DMS79 (cell line): ENCODE data around the gene FAM83F.

Experiments used
- DNase-seq: peaks from one replicate; lab custom pipeline; 2025; lab: John Stamatoyannopoulos, UW

The FAM83F gene

DNA sequence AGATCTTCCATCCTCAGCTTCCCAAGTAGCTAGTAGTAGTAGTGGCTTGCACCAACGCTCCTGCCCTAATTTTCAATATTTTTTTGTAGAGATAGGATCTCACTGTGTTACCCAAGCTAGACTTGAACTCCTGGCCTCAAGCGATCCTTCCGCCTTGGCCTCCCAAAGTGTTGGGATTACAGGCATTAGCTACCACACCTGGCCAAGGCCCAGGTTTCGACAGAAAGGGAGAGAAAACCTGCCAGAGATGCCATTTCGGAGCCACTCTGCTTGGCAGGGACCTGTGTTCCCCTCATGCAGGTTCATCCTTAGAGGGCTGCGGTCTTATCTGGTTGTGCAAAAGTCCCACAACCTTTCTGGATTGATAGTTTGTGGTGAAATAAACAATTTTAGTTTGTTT, 41.4 kb downstream of the FAM83F start:
- DNase-seq: no peak

DNA sequence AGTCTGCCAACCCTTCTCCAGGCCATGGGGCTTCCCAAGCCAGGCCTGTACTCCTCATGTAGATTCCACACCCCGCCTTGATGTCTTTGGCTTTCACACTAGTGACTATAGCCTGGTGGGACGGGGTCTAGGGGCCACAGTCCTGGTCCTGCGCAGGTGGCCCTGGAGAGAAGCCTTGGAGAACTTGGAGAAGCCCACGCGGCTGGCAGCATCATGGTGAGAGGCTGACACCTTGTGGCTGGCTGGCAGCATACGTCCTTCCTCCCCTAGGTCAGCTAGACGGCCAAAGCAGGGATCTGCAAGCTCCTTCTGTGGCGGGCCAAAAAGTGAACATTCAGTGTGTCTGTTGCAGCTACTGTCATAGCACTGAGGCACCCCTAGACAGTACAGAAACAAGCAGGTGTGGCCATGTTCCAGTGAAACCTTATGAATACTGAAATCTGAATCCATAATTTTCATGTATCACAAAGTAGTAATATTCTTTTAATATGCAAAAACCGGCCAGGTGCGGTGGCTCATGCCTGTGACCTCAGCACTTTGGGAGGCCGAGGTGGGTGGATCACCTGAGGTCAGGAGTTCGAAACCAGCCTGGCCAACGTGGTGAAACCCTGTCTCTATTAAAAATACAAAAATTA, 42.0 kb downstream of the FAM83F start:
- DNase-seq: no peak

DNA sequence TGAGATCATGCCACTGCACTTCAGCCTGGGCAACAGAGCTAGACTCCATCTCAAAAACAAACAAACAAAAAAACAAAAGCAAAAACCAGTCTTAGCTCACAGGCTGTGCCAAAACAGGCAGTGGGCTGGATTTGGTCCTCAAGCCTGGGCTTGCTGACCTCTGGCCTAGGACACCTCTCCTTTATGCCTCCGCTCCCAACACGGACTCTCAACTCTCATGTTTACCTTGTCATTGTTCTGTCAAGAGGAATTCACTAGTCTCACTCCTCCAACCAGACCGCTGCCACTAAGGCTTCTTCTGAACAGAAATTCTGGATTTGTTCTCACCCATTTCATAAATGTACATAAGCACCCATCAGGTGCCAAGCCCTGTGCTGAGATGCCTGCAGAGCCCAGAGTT, 42.6 kb downstream of the FAM83F start:
- DNase-seq: no peak

DNA sequence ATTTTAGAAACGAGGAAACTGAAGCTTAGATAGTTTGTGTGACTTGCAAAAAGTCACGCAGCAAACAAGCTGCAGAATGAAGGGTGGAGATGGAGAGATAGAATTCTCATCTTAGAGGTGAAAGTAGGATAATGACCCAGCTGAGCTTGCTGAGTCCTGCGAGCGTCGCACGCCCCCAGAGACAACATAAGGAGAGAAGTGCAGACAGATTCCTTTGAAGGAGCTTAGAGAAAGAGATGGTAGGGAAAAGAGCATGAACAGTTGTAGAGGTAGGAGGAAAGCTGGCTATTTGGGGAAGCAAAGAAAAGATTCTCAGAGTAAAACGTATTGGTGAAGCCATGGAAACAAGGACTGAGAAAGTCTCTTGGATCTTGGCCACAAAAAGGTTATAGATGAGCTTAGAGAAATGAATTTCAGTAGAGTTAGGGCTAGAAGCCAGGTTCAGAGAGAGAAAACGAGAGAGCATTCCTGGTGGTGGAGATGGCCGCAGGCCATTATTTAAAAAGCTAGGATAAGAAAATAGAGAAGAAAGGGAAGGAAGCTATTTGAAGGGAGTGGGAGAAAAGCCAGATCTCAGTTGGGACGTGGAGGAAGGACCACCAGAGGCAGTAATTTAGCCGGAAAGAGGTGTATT, 44.8 kb downstream of the FAM83F start:
- no peak for DNase-seq

DNA sequence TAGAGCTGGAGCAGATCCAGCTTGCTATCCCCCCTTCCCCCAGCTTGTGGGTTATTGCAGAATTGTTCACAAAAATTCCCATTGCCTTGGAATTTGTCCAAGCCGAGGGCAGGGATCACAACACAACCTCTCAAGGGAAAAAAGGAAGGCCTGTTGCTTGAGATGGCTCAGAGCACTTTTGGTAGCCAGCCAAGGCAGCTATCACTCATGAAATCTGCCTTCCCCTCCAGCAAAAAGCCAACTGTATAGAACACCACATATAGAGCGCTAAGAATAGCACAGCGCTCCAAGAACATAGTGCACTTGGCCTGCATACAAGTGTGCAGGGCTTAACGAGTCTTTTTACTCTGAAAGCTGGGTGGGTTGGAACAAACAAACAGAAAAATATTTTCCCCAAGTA, 46.2 kb downstream of the FAM83F start:
- peak; percentile 59 for DNase-seq

DNA sequence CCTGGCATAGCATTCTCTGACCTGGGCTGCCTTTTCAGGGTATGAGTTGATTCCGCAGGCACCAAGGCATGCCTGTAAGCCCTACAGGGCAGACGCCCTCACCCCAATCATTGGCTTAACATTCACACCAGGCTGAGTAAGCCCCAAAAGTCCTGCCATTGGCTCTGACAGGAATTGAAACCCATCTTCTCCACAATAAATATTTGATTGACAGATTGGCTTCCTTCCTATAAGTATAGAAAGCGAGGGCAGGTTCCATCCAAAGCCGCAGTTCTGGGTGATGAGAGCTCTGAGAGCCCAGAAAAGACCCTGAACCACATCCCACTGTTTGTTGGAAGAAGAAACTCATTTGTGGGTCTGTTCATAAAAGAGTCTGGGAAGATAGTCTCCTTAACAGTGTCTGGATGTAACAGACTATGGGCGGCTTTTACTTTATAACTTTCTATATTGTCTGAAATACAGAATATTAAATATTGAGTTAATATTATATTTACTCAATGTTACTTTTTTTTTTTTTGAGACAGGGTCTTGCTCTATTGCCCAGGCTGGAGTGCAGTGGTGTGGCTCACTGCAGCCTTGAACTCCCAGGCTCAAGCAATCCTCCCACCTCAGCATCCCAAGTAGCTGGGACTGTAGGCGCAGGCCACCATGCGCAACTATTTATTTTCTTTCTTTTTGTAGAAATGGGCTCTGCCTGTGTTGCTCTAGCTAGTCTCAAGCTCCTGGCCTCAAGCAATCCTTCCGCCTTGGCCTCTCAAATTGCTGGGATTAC, 46.8 kb downstream of the FAM83F start:
- no peak for DNase-seq

DNA sequence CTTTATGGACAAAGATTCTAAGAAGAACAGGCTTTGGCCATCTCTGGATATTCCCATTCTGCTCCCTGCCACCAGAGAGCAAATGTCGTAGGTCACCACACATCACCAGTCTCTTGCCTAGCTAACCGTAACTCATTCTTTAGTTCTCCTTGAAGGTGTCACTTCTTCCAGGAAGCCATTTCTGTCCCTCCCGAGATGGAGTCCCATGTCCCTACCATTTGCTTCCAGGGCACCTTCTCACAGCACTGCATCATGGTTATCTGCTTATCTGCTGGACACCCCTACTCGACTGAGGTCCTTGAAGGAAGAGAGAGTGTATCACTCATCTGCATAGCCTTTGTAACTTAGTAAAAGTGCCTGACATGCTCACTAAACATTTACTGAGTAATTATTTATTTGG, 47.6 kb downstream of the FAM83F start:
- DNase-seq: no peak

DNA sequence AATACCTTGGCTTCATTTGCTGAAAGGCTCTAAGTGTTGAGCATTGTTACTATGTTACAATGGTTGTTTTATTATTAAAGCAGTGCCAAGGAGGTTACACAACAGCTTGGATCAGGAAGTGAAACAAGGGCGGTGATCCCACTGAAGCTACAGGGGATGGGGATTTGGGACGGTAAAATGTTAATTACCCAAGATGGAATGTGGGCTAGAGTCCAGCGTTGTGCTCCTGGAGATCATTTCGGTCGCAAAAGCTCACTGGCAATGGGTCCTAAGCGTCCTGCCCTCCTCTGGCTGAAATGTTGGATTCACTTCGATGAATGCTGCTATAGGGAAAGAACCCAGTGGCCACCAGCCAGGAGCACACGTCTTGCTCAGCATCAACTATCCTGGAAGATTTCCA, 48.3 kb downstream of the FAM83F start:
- DNase-seq: peak; percentile 78

DNA sequence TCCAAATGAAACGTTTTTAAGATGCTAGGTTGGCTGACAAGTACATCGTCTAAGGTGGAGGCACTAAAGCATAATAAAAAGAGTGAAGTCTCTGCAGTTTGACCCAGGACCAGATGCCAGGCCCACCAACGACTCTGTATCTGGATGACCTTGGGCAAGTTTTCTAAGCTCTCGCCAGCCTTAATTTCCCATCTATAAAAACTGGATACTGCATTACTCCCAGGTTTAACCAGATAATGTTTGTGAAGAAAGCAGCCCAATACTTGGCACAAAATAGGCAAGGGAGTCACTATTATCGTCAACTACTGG, 49.0 kb downstream of the FAM83F start:
- DNase-seq: no peak

DNA sequence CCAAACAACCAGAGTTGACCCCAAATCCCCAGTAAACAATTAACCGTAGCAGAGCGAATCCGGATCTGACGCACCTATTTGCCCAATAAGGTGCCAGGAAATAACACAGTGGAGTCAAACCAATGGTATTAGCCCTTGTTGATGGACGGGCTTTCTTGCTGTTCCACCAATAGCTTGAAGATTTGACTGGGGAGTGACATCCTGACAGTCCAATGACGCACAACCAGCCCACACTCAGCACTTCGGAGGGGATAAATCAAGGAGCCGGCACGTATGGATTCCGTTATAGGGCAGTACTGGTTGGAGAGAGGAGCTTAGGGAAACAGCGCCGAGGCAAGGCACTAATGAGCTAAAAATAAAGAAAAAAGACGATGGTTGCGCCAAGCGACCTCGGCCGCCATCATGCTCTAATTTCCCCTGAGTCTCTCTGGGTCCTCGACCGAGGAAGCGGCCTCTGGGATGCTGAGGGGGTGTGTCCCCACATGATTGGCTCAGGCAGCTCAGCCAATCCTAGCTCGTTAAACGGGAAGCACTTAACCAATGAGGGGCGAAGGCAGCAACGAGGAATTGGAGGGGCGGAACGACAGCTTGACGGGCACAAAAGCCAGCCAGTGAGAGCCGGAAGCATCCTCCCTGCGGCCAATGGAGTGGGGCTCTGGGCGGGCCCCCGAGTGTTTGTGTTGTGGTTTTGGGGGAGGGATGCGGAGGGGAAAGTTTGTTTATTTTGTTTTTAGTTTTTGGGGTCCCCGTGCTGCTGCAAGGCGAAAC, 49.5 kb downstream of the FAM83F start:
- peak; percentile 82 for DNase-seq

DNA sequence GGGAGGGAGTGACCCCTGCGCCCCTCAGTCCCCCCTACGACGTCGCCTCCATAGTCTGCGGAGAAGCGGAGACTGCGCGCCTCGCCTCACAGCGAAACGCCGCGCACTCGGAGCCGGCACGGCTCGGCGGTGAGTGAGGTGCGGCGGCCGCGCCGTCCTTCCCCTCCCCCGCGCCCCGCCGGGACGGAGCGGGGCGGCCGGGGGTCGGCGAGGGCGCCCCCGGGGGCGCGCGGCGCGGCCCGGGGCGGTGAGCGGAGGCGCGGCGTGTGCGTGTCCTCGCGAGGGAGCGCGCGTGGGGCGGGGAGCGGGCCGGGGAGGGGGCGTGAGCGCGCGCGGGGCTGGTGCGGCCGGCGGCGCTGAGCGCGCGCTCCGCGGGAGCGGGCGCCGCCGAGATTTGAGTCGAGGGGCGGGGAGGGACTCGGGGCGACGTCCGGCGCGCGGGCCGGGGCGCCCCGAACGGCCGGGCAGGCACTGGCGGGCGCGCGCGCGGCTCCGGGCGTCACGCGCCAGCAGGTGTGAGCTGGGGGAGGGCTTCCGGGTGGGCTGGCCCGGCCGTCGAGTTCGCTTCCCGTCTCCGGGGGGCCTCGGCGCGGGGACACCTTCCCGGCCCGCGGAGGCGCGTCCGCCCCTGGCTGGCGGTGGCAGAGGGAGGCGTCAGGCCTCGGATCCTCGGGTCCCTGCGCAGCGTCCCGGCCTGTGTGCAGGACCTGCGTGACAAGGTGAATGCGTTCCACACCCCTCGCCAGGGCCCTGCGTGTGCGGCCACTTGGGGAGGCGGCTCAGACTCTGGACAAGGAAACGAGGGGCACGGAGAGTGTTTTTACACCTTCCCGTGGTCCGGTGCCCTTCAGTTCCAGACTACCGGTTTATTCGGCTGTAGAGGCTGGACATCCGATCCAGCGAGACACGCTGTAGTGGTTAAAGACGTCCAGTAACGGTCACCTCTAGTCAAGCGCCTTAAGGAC, 50.4 kb downstream of the FAM83F start:
- no peak for DNase-seq

DNA sequence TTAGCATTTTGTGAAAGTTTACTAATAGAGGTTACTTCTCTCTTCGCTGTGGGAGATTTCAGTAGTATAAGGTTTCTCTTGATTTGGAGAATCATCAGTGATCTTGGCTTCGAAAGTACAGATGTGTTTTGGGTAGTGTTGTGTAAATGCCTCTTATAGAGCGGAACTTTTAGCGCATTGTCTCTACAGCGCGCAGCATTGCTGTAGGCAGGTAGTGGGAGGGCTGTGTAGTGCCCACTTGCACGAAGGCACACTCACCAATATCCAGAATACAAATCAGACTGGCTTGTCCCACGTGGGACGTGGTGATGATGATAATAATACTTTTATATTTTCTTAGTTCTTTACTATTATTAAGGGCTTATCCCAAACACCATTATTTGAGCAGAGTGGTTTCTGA, 51.4 kb downstream of the FAM83F start:
- DNase-seq: no peak

DNA sequence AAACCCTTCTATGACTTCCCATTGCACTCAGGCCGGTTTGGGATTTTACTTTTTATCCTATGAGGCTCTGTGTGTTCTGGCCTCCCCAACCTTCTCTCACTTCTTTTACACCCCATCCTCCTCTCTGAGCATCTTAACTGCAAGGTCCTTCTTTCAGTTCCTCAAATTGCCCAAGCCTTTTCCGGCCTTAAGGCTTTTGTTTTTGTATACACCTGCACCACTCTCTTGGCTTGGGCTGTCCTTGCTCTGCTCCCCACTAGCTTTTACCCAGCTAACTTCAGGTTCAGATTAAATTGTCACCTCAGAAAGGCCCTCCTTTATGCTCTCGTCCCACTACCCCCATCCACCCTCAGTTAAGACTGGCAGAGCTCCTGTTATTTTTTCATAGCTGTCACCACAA, 55.5 kb downstream of the FAM83F start:
- DNase-seq: no peak

DNA sequence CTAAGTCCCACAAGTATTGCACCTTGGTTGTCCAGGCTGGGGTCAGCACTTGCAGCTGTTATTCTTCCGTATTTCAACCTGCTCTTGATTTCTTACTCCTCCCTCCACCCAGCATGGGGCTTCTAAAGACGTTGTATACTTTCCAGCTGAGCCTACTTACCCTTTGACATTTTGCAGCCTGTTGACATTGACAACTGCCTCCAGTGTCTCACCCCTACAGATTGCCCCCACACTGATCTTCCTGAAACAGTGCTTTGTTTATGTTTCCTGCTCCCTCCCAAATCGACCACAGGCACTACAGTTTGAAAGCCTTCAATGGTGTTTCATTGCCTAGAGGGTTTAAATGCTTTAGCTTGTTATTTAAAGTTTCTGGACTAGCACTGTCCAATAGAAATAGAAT, 56.6 kb downstream of the FAM83F start:
- no peak for DNase-seq

DNA sequence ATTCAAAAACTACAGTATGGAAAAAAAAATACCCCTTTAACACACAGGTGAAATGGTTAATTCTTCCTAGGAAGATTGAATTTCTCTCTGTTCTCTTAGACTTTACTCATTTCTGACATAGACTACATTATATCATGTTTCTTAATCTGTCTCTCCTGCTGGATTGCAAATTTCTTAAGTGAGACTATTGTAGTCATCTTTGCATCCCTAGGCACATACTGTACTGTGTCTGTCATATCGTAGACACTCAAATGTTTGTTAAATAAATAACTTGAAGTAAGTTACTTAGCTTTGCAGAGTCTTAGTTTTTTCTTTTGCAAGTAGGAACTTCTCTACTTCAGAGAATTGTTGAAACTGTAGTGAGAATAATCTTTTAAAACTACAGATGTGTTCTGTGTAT, 58.7 kb downstream of the FAM83F start:
- no peak for DNase-seq

DNA sequence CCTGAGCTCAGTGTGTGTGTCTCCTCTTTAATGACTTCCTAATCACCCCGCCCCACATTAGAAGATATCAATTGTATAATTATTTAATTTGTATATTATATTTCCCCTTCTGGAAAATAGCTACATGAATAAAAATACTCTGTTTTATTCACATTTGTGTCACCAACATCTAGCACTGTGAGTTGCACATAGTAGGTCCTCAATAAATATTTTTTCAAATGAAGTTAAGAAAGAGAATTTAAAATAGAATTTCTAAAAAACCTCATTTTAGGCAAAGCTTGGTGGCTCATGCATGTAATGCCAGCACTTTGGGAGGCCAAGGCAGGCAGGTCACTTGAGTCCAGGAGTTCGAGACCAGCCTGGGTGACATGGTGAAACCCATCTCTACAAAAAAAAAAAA, 59.7 kb downstream of the FAM83F start:
- no peak for DNase-seq

DNA sequence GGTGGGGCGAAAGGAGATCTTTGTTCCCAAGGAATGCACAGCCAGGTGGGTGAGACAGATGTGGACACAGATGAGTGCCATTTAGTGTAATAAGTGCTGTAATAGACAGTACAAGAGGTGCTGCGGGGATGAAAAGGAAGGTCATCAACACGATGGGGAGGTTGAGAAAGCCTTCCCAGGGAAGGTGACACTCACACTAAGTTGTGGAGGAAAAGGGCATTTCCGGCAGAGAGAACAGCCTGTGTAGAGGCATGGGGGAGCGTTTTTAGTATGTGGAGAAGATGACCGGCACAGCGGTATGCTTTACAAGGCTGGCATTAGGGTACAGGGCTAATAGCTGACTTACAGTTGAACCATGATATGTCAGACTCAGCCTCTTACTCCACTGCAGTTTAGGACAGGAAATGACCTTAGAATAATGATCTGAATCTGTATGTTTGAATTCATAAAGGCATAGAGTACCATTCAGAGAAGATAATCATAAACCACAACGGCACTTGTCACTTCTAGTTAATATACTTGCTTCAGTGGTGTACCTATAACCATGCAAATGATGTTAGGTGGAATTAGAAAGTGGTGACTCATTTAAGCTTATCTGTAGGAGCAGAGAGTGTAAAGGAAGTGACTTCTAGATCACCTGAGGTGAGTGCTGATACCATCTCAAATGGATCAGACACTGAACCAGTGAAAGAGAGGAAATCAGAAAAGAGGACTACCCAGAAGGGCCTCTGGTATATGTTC, 60.6 kb downstream of the FAM83F start:
- no peak for DNase-seq

DNA sequence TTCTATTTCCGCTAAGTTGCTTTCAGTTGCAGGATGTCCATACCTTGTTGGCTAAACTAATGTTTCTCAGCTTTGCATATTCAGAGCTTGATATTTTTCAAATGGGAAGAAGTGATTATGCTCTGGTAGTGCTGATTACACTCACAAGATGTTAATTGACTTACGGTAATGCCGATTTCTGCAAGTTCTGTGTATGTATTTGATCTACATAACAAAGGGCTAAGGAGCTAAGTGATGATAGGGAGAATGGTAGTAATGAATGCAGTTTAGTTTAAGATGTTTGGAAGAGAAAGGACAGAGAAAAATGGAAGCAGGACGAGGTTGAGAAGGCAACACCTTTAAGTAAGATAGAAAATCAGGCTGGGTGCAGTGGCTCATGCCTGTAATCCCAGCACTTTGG, 61.4 kb downstream of the FAM83F start:
- DNase-seq: no peak

DNA sequence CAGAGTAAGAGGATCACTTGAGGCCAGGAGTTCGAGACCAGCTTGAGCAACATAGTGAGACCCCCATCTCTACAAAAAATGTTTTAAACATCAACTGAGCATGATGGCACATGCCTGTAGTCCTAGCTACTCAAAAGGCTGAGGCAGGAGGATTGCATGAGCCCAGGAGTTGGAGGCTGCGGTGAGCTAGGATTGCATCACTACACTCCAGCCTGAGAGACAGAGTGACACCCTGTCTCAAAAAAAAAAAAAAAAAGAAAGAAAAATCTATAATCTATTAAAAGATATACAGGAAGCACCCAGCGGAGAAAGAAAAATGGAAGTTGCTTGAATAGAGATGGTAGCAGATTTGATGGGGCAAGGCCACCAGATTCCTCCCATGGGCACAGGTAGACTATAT, 61.8 kb downstream of the FAM83F start:
- DNase-seq: no peak

DNA sequence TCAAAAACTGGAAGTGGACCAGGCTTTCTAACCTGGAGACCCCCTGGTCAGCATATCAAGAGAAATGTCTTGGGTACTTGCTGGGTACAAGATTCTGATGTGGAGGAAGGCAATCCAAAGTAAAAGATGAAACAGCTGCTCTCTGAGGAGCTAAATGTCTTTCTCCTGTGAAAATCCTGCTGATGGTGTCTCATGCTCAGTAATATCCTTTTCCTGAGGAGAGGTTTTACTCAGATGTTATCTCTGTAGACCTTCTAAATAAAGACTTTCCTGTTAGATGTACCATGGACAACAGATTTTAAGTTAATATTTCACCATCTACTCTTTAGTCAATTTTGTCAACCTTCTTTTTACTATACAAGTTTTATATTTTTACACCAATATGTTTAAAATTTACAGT, 62.9 kb downstream of the FAM83F start:
- no peak for DNase-seq

DNA sequence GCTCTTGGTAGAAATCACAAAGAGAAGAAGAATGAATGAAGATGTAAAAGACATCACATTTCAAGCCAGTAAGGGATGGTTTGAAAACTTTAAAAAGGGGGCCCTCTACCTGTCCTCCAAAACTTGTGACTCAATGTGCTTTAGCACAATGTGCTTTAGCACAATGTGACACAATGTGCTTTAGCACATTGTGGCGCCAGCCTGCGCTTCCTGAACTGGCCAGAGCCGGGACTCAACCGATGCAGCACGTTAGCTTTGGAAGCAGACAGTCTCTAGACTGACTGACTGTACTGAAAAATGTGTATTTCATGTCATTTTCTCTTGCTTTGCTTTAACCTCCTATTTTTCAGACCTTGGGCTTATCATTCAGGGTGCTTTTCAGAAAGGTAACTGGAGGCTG, 63.5 kb downstream of the FAM83F start:
- no peak for DNase-seq
